COLO668 (cell line): Measurements from ENCODE around the gene ARHGEF17.
A peak's percentile ranks its signal among the peaks of the same experiment; 100 is the strongest.

Experiments used
- DNase-seq: peaks from one replicate; lab custom pipeline; 2025; ENCODE audit not compliant: unreplicated experiment; lab: John Stamatoyannopoulos, UW

ARHGEF17 gene

DNA sequence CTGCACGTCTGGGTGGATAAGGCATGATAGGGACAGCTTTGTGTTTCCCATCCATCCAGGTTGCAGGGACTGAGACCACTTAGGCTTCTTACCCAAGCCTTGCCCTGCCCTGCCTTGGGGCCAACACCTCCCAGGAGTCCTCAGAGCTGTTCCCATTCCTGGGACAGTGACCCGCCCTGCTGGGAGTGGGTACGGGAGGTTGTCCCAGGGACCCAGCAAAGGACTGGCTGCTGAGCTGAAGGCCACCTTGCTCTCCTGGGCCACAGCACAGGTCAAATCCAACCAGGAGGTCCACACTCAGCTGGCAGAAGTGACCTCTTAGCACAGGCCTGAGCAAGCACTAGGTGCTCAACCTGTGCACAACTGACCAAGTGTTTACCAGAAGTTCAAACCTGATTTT is 16.9 kb upstream of the ARHGEF17 start:
- DNase-seq = no peak

DNA sequence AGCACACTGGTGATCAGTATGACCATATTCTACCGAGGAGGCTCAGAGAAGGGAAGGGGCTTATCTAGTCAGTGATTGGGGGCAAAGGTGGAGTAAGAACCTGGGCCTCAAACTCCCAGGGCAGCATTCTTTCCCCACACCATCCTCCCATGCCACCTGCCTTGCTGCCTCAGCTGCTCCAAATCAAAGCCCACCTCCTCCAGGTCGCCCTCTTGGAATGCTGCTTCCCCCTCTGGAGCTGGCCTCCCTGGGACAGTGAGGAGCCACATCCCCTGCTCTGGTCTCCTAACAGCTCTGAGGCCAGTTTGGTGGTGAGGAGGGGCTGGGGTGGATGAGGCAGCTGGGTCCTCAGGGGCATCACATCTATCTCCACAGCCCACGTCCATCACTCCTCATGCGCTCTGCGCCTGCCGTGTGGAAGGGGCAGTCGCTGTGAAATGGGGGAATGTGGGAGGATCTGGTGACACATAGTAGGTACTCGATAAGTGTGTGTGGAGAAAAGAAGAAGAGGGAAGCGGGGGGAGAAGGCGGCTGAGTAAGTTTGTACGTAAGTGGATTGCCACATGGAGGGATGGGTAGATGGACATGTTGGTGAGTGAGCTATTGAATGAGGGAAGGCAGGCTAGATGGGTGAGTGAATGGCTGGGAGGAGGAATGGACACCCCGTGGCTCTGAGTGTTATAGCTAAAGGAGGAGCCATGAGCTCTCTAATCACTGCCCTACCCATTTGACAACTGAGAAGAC is 16.1 kb upstream of the ARHGEF17 start:
- no peak for DNase-seq

DNA sequence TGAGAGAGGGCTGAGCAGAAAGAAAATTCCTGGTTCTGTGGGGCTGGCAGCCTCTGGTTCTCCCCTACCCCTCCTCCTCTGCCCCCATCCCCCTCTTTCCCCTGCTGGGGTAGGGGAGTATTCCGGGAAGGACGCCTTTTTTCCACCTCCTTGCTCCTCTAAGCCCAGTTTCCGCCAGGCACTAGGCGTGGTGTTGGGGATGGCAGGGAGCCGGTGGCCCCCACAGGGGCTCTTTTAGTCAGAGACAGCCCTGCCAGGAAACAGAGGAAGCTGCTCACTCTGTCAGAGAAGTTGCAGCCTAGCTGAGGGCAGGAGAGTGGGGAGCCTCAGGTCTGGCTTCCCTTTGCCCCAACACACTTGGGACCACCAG is 15.6 kb upstream of the ARHGEF17 start:
- no peak for DNase-seq

DNA sequence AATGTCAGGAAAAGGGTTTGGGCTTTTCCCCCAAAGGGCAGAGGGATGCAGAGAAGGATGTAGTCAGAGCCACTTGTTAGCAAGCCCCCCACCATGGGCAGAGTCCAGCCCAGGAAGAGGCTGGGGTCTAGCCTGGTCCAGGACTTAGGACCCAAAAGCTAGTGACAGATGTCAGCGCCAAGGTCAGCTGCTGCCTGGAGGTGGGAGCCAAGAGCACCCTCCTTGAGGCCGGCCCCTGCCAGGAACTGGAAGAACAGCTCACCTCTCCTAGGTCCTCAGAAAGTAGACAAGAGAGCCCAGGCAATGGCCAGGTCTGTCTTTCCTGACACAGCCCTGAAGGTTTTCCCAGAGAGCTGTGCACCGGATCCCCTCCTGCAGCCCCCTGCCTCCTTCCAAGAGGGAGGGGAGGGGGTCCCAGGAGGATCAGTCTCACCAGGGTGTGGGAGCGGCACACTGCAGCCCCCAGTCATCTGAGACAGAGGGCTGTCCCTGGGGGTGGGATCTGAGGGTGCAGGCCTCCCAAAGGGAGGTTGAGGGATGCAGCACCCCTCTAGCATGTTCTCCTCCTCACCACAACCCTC is 14.6 kb upstream of the ARHGEF17 start:
- DNase-seq = no peak

DNA sequence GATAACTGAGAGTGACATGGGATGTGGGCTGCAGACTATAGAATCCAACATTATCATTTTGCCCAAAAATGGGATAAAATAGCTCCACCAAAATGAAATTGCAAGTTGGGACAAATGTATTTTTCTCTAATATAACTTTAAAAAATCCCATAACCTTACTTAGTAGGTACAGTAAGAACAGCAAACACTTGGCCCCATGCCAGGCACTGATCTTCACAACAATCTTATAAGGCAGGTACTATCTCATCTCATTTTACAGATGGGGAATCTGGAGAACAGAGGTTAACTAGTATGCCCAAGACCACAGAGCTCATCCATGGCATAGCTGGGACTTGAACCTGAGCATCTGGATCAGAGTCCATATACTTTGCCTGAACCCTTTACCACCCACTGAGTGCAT is 13.5 kb upstream of the ARHGEF17 start:
- no peak for DNase-seq

DNA sequence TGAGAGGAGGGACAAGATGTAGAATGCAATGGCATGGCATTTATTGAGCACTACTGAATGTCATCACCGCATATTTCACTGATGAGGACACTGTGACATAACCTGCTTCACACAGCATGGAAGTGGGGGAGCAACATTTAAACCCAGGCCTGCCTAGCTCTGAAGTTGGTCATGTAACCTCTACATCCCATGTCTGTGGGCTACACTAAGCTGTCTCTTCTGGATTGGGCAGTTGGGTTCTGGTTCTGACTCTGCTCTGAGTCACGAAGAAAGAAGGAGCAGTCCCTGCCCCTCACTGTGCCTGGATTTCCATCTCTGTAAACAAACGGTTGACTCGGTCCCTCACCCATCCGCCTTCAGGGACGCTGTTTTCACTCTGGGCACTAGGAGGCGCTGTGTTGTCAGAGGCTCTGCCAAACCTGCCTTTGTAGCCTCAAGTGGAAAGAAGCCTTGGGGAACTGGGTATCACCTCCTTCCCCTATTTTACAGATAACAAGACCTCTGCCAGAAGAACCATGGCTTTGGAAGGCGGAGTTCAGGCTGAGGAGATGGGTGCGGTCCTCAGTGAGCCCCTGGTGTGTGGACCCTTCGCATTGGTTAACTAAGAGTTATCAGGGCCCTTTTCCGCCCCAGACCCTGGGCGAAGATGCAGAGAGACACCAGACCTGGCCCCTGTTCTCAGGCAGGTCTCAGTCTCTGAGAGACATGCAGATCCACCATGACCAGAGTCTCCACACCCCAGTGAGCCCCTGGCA is 12.7 kb upstream of the ARHGEF17 start:
- peak; percentile 31 for DNase-seq

DNA sequence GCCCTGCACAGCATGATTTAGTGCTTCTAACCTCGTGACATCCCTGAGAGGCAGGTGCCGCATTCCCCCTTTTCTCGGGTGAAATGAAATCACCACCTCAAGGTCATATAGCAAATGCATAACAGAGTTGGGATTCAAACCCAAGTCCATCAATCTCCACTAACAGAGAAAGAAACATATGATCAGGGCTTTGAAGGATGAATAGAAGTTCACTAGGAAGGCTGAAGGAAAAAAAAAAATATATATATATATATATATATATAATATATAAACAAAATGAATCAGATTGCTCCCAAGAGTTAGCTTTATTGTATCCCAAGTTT is 12.1 kb upstream of the ARHGEF17 start:
- no peak for DNase-seq

DNA sequence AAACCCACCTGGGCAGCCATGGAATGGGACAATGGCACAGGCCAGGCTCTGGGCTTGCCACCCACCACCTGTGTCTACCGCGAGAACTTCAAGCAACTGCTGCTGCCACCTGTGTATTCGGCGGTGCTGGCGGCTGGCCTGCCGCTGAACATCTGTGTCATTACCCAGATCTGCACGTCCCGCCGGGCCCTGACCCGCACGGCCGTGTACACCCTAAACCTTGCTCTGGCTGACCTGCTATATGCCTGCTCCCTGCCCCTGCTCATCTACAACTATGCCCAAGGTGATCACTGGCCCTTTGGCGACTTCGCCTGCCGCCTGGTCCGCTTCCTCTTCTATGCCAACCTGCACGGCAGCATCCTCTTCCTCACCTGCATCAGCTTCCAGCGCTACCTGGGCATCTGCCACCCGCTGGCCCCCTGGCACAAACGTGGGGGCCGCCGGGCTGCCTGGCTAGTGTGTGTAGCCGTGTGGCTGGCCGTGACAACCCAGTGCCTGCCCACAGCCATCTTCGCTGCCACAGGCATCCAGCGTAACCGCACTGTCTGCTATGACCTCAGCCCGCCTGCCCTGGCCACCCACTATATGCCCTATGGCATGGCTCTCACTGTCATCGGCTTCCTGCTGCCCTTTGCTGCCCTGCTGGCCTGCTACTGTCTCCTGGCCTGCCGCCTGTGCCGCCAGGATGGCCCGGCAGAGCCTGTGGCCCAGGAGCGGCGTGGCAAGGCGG is 11.4 kb upstream of the ARHGEF17 start:
- DNase-seq = no peak

DNA sequence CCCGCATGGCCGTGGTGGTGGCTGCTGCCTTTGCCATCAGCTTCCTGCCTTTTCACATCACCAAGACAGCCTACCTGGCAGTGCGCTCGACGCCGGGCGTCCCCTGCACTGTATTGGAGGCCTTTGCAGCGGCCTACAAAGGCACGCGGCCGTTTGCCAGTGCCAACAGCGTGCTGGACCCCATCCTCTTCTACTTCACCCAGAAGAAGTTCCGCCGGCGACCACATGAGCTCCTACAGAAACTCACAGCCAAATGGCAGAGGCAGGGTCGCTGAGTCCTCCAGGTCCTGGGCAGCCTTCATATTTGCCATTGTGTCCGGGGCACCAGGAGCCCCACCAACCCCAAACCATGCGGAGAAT is 10.9 kb upstream of the ARHGEF17 start:
- DNase-seq = no peak

DNA sequence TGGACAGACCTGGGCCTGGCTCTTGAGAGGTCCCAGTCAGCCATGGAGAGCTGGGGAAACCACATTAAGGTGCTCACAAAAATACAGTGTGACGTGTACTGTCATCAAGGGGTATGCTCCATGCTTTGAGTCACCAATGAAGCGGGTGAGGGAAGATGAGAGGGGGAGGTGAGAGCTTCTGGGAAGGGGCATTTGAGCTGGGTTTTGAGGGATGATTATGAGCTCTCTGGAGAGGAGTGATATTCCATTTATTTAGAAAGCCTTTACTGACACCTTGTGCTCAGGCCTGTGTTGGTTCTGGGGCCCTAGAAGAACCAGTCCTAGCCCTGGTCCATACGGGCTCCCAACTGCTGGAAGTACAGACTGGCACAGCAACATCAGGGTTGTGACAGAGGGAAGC is 10.4 kb upstream of the ARHGEF17 start:
- no peak for DNase-seq

DNA sequence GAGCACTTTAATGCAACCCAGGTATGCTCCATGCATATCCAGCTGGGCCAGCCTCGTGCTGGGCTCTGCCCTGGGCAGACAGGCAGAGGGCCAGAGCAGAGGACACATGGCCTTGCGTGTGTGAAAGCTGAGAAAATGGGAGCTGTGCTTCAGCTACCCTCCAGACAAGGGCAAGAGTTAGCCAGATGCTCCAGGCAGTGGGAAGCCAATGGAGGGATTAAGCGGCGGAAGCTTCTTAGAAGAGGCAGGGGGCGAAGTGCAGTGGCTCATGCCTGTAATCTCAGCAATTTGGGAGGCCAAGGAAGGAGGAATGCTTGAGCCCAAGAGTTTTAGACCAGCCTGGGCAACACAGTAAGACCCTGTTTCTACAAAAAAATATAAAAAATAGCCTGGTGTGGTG is 9.8 kb upstream of the ARHGEF17 start:
- no peak for DNase-seq

DNA sequence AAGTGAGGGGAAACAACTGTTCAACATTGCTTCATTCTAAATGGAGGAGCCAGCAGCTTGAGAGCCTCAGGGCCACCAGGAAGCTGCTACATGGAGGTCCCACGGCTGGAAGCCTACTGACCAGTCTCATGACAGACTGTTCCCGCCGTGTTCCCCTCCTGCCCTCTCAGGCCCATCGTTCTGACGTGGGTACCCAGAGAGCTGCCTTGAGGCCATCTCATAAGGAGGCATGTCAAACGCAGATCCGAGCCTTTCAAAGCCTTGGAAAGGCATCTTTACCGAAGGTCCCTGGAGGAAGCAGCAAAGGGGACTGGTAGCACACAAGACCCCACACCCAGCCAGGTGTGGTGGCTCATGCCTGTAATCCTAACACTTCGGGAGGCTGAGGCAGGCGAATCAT is 8.3 kb upstream of the ARHGEF17 start:
- no peak for DNase-seq

DNA sequence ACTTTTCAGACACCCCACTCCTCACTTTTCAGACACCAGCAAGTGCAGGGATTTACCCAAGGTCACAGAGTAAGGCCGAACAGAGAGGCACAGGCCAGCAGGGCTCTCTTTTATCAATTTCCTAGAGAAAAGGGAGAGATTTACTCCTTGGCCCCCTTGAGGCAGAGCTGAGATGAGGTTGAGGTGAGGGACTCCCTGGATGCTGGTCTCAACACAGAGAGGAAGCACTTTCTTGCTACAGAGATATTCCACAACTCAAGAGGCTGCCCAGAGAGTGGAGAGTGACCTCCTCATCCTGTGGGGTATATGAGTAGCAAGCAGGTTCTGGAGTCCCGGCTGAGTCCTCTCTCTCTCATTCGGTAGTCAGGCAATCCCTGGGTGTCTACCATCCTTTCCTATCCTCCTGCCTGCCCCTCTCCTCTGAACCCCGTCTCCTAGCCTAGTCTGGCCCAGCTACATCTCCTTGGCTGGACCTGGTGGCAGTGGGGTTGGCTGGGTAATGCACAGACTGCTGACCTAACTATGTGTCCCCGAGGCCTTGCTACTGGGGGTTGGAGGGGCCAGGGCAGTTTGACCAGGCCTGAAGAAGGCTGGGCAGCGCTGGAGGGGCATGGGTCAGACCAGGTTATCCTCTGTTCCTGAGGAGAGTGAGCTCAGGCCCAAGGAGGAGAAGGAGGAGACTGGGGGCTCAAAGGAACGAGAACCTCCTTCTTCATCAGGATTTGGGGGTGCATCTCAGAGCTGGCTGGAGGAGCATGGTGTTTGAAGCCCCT is 1.8 kb upstream of the ARHGEF17 start:
- DNase-seq = no peak

DNA sequence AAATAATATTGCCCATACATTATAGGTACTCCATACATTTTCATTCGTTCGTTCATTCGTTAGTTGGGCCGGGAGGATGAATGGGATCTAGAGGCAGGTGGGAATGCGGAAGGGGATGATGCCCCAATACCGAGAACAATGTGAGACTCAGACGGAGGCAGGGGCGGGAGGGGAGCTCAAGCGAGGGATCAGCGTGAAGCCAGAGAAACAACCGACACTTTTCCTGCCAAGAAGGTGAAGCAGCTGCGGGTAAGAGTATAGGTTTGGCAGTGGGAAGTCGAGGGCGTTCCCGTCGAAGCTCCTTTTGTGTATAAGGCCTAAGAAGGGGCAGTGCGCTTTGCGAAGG is 1.1 kb upstream of the ARHGEF17 start:
- DNase-seq = no peak

DNA sequence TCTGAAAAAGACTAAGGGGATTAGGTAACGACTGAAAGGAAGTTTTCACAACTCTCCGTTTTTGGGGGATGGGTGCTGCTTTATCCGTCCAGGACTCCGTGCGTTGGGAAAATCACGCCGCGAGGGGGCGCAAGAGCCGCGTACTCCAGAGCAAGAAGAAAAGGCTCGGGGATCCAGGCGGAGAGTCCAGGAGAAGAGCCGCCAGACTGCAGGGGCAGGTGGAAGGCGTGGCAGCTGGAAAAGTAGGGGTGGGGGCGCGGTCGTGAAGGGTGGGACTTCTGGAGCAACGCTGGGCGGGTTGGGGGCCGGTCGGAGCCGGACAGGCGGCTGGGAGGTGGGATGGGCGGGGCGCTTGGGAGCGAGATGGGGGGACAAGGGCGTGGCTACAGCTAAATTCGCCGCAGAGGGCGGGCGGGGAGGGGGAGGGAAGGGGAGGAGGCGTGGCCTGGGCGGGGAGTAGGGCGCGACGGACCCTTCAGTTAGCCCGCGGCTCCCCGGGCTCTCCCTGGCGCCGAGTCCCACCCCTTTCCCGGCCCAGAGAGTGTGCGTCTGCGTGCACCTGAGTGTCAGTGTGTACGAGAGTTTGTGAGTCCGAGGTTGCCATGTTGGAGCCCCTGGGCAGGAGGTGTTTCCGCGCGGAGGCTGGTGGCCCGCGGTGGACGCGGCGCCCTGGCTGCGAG is 613 bp upstream of the ARHGEF17 start:
- DNase-seq = peak; percentile 78

DNA sequence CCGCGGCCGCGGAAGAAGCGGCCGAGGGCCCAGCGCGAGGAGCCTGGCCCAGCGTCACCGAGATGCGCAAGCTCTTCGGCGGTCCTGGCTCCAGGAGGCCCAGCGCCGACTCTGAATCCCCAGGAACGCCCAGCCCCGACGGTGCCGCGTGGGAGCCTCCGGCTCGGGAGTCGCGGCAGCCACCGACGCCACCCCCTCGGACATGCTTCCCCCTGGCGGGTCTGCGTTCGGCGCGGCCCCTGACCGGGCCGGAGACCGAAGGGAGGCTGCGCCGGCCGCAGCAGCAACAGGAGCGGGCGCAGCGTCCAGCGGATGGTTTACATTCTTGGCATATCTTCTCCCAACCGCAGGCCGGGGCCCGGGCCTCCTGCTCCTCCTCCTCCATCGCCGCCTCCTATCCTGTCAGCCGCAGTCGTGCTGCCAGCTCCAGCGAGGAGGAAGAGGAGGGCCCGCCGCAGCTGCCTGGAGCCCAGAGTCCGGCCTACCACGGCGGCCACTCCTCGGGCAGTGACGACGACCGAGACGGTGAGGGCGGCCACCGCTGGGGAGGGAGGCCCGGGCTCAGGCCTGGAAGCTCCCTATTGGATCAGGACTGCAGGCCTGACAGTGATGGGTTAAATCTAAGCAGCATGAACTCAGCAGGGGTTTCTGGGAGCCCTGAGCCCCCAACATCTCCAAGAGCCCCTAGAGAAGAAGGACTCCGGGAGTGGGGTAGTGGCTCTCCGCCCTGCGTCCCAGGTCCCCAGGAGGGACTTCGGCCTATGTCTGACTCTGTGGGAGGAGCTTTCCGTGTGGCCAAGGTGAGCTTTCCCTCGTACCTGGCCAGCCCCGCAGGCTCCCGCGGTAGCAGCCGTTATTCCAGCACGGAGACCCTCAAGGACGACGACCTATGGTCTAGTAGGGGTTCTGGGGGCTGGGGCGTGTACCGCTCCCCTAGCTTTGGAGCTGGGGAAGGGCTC is 1.2 kb downstream of the ARHGEF17 start:
- peak; percentile 10 for DNase-seq

DNA sequence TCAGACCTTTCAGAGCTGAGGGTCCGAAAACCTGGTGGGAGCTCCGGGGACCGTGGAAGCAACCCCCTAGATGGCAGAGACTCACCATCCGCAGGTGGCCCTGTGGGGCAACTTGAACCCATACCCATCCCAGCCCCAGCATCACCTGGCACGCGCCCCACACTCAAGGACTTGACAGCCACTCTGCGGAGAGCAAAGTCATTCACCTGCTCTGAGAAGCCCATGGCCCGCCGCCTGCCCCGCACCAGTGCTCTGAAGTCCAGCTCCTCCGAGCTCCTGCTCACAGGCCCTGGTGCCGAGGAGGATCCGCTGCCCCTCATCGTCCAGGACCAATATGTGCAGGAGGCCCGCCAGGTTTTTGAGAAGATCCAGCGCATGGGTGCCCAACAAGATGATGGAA is 2.0 kb downstream of the ARHGEF17 start:
- DNase-seq = no peak

DNA sequence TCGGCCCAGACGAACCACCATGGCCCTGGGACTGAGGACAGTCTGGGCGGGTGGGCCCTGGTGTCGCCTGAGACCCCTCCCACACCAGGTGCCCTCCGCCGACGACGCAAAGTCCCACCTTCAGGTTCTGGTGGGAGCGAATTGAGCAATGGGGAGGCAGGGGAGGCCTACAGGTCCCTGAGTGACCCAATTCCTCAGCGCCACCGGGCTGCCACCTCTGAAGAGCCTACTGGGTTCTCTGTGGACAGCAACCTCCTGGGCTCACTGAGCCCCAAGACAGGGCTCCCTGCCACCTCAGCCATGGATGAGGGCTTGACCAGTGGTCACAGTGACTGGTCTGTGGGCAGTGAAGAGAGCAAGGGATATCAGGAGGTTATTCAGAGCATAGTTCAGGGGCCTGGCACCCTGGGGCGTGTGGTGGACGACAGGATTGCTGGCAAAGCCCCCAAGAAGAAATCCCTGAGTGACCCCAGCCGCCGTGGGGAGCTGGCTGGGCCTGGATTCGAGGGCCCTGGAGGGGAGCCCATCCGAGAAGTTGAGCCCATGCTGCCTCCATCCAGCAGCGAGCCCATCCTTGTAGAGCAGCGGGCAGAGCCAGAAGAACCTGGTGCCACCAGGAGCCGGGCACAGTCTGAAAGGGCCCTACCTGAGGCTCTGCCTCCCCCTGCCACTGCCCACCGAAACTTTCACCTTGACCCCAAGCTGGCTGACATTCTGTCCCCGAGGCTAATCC is 2.8 kb downstream of the ARHGEF17 start:
- DNase-seq = no peak

DNA sequence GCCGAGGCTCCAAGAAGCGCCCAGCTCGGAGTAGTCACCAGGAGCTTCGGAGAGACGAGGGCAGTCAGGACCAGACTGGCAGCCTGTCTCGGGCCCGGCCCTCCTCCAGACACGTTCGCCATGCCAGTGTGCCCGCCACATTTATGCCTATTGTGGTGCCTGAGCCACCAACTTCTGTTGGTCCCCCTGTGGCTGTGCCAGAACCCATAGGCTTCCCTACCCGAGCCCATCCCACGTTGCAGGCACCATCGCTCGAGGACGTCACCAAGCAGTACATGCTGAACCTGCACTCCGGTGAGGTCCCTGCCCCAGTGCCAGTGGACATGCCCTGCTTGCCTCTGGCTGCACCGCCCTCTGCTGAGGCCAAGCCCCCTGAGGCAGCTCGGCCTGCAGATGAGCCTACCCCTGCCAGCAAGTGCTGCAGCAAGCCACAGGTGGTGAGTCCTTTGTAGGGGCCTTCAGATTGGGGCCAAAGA is 3.4 kb downstream of the ARHGEF17 start:
- no peak for DNase-seq
